ENCODE results near the gene RSPH6A.

DNA sequence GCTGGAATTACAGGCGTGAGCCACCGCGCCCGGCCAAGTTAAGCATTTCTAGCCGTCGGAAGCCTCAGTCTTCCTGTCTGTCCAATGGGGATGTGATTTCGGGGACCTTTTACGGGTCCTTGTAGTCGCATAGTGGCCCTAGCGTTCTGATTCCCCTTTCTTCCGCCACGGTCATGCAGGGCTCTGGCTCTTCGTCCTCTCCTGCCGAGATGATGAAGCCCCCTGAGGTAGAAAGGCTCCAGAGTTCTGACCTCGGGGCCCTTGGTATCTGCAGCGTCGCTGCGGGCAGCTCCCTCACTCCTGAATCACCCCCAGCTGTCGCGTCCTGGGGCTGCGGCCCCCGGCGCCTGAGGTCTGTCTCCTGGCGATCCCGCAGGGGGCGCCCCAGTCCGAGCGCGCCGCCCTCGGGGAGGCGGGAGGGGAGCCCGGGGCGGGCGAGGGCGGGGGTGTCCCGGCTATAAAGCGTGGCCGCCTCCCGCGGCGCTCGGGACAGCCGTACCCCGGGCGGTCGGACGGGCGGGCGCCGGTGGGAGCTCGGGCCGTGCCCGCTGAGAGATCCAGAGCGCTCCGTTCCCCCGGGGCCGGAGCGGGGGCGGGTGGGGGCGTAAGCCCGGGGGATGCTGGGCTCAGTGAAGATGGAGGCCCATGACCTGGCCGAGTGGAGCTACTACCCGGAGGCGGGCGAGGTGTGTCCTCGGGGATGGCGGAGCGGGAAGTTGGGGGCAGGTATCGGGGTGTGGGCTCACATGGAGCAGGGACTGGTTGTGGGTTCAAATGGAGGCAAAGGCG is 48.9 kb upstream of the RSPH6A start, which contains the start of gene FOXA3:
- TF ChIP-seq OSR1 (CRISPR knock-in tag; IDR thresholded peaks at IDR 0.05) (no peak), CSRNP3 (CRISPR knock-in tag; IDR thresholded peaks at IDR 0.05) (no peak), ESRRG (CRISPR knock-in tag; IDR thresholded peaks at IDR 0.05) (no peak), TOX (CRISPR knock-in tag; IDR thresholded peaks at IDR 0.05; ENCODE audit: borderline replicate concordance) (no peak)
- TF ChIP-seq, protein P1, sequence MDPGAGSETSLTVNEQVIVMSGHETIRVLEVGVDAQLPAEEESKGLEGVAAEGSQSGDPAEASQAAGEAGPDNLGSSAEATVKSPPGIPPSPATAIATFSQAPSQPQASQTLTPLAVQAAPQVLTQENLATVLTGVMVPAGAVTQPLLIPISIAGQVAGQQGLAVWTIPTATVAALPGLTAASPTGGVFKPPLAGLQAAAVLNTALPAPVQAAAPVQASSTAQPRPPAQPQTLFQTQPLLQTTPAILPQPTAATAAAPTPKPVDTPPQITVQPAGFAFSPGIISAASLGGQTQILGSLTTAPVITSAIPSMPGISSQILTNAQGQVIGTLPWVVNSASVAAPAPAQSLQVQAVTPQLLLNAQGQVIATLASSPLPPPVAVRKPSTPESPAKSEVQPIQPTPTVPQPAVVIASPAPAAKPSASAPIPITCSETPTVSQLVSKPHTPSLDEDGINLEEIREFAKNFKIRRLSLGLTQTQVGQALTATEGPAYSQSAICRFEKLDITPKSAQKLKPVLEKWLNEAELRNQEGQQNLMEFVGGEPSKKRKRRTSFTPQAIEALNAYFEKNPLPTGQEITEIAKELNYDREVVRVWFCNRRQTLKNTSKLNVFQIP (CRISPR knock-in tag; IDR thresholded peaks at IDR 0.05; ENCODE audit: borderline replicate concordance, low read depth): no peak
